KG1 (cell line): Measurements from ENCODE around the gene RBM3.
A peak's percentile ranks its signal among the peaks of the same experiment; 100 is the strongest.
"Not testable (repeated sequence)": the region's sequence is repeated elsewhere in the genome, so short reads cannot be mapped to it uniquely, and the experiment has no call there.

Experiments
- DNase-seq: peaks from one replicate; lab custom pipeline; 2025; lab: John Stamatoyannopoulos, UW

Gene RBM3

DNA sequence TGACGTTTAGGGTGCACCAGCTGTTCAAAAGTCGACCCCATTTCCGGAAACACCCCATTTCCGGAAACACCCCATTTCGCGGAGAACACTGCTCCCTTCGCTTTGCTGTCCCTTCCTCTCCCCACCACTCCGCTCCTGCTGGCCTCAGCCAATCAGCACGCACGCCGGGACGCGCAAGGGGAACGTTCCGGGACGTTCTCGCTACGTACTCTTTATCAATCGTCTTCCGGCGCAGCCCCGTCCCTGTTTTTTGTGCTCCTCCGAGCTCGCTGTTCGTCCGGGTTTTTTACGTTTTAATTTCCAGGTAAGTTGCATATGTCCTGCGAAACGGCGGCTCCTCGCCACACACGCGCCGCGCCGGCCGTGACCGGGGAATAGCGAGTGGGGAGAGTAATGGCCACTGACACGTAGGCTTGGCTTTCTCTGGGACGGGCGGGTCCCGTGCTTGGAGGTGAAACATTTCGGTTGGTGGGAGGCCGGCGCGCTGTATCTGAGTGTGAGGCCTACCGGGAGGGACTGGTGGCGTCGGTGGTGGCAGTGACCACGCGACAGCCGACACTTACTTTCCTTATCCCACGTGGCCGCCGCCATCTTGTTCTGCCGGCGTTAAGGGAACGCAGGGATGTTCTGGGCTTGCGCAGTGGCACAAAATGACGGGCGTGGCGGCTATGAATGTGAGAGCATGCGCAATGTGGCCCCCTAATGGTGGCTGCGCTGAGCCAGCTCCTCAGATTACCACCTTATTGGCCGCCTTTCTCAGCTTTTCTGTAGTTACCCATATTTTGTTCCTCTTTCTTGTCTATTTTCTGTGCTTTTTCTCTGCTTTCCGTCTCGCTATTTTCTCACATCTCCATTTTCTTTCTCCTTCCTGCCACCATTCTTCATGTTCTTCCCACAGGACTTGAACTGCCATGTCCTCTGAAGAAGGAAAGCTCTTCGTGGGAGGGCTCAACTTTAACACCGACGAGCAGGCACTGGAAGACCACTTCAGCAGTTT, at the start of gene RBM3:
RBM3 (plus strand) TSS at position 215 of the 997 bp plus-strand sequence; CDS start at position 912, 697 bp downstream.
- peak; percentile 57 for DNase-seq

DNA sequence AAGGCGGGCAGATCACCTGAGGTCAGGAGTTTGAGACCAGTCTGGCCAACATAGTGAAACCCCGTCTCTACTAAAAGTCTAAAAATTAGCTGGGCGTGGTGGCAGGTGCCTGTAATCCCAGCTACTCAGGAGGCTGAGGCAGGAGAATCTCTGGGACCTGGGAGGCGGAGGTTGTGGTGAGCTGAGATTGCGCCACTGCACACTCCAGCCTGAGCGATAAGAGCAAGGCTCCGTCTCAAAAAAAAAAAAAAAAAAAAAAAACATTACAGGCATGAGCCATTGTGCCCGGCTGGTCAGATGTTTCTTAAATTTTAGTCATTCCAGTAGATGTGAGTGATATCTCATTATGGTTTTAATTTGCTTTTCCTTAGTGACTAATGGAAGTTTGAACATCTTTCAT, 48.4 kb upstream of the RBM3 start:
- not testable (repeated sequence) for DNase-seq

DNA sequence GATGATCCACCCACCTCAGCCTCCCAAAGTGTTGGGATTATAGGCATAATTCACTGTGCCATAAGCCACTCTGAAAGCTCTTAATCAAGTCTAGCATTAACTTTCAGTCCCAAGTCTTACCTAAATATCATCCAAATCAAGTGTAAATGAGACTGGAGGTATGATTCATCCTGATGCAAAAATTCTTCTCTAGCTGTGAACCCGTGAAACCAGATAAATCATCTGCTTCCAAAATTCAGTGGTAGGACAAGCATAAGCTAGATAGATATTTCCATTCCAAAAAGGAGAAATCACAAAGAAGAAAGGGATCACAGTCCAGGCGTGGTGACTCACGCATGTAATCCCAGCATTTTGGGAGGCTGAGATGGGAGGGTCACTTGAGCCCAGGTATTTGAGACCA, 43.5 kb upstream of the RBM3 start:
- DNase-seq, result no peak

DNA sequence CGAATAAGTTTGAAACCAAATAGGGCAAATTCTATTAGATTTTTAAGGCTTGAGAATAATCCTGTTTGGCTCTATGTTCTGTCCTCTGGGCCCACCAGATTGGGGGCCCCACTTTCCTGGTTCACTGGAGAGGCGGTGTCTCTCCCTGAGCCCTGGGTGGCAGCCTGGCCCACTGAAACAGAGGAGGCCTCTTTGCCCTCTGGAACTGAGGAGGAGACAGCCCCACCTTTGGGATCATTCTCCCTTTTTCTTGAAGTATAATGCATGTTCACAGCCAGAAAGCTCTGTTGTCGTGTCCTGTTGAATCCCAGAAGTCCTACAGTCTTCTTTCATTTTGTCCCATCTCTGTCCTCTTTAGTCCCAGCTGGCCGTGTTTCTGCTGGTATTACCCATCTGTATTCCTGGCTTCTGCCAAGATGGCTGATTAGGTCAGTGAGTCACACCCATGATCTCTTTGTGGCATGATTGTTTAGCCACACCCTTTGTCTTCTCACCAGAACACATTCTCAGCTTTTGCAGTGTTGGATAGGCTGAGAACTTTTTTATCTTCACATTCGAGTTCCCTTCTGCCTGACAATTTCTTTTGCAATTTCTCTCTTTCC, 42.8 kb upstream of the RBM3 start:
- DNase-seq, result no peak

DNA sequence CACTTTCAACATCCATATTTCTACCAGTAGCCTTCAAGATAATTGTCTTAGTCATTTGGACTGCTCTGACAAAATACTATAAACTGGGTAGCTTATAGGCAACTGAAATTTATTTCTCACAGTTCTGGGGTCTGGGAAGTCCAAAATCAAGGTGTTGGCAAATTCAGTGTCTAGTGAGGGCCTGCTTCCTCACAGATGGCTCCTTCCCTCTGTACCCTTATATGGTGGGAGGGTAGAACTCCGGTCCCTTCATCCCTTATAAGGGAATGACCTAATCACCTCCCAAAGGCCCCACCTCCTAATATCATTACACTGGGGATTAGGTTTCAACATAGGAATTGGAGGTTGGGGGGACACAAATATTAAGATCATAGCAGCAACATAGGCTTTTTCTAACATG, 42.1 kb upstream of the RBM3 start:
- no peak for DNase-seq

DNA sequence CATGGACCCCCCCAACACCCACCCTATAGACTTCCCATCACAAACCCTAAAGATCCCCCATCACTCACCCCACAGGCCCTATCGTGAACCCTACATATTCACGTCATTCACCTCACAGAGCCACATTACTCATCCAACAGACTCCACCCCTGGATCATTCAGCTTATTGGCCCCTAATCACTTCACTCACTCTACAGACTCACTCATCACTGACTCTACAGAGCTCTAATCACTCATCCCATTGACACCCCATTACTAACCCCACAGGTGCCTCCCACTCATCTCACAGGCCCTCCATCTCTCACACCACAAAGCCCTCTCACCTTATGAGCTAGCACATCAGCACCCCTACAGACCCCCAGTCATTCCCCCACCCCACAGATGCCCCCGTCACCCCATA, 41.1 kb upstream of the RBM3 start:
- no peak for DNase-seq

DNA sequence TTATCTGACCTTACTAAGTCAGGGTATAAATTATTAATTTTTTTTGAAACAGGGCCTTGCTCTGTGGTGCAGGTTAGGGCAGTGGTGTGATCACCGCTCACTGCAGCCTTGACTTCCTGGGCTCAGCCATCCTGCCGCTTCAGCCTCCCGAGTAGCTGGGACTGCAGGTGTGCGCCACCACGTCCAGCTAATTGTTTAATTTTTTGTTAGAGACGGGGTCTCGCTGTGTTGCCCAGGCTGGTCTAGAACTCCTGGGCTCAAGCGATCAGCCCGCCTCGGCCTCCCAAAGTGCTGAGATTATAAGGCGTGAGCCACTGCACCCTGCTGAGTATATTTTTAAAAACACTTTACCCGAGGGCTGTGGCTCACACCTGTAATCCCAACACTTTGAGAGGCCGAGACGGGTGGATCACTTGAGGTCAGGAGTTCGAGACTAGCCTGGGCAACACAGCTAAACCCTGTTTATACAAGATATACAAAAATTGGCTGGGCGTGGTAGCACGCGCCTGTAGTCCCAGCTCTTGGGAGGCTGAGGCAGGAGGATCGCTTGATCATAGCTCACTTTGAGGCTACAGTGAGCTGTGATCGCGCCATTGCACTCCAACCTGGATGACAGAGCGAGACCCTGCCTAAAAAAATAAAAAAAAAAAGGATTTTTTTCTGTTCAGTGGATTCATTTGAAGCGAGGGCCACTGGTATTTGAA, 35.5 kb upstream of the RBM3 start:
- DNase-seq, result no peak

DNA sequence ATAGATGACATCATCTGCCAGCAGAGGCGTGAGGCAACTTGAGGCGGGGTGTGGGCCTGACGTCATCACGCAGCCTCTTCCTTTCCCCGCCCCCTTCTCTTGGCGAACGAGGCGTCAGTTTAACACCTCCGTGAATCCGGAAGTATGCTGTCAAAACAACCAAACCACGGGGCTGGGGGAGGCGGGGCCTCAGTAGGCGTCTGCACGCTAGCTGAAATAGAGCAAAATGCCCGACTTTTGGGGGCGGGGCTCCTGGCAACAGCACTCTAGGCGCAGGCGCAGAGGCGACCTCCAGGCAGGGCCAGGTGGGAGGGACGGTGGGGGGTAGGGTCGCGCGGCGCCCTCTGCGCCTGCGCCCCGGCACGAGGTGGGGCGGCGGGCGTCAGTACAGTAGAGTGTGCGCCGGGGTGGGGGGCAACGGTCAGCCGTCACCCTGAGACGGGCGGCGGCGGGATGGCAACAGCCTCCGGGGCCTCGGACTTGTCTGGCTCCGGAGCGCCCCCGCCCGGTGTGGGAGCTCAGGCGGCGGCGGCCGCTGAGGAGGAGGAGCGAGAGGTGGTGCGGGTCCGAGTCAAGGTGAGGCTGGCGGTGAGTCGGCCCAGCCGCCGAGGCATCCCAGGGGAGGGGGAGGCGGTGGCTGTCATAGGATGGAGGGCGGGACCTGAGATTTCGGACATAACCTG, 34.8 kb upstream of the RBM3 start, which contains the start of gene TBC1D25:
TBC1D25 (plus strand) TSS at position 370 of the 683 bp plus-strand sequence; CDS start at position 454, 84 bp downstream.
- DNase-seq, result peak; percentile 87

DNA sequence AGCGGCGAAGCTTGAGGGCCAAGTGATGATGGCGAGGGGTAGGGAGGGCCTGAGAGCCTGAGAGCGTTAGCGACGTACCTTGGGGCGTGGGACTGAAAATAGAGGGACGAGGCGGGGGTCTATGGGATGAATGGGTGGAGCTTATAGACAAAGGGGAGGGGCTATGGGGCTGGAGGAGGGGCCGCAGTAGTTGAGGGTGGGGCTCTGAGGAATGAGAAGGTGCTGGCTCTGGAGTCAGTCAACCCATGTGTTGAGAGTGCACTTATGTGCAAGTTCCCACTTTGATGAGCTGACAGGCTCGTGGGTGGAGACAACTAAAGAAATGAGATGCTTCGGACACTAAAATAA, 34.3 kb upstream of the RBM3 start:
- DNase-seq, result no peak

DNA sequence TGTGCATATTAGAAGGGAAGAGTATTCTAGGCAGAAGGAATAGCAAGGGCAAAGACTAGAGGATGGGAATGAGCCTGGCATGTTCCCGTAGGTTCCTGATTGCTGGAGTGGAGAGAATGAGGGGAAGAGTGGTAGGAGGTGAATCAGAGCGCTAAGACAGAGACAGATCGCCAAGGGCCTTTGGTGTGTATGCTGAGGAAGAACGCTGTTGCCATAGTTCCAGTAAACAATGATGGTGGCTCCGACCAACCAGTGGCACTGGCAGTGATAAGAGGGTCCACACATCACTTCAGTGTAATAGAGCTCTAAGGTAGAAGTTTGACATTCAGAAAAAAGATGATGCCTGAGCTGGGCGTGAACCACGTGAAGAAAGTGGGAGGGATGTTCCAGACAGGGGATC, 33.8 kb upstream of the RBM3 start:
- DNase-seq, result no peak

DNA sequence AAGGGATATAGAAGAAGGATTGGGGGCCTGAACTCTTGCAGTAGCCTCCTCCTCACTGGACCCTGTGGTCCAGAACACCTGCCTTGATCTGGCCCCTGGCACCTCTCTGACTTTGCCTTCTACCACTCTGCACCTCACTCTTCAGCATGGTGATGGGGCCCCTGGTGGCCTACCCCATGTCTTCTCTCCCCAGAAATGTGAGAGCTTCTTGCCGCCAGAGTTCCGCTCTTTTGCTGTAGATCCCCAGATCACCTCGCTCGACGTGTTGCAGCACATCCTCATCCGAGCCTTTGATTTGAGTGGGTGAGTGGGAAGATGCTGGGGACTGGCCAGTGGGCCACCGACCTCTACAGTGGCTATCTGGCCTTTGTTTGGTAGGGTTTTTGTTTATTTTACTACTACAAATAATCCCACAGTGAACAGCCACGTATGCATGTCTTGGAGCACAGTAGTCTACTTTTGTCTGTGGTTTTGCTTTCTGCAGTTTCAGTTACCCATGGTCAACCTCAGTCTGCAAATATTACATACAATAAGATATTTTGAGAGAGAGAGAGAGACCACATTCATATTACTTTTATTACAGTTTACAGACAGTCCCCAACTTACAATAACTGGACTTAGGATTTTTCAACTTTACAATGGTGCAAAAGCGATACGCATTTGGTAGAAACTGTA, 33.0 kb upstream of the RBM3 start:
- DNase-seq, result no peak

DNA sequence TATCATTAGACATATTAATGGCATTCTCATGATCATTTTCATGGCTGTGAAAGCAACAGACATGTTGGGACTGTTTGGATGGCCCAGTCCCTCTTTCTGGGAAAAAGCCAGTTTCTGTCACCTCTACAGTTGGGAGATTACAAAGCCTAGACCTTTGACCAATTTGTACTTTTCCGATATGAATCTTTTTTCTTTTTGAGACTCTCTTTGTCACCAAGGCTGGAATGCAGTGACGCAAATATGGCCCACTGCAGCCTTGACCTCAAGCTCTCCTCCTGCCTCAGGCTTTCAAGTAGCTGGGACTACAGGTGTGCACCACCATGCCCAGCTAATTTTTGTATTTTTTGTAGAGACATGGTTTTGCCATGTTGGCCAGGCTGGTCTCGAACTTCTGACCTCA, 25.4 kb upstream of the RBM3 start:
- no peak for DNase-seq

DNA sequence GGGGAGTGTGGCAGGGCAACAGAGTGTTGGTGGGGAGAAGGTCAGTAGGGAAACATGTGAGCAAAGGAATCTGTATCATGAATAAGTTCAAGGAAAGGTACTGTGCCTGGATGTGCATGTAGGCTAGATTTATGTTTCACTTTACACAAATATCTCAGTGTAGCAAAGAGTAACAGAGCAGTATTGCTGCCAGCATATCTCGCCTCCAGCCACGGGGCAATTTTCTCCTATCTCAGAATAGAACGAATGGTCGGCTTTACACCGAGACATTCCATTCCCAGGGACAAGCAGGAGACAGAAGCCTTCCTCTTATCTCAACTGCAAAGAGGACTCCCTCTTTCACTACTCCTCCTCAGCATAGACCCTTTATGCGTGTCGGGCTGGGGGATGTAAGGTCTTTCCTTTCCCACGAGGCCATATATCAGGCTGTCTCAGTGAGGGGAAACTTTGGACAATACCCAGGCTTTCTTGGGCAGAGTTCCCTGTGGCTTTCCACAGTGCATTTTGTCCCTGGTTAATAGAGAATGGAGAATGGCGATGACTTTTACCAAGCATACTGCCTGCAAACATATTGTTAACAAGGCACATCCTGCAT, 18.5 kb upstream of the RBM3 start:
- not testable (repeated sequence) for DNase-seq

DNA sequence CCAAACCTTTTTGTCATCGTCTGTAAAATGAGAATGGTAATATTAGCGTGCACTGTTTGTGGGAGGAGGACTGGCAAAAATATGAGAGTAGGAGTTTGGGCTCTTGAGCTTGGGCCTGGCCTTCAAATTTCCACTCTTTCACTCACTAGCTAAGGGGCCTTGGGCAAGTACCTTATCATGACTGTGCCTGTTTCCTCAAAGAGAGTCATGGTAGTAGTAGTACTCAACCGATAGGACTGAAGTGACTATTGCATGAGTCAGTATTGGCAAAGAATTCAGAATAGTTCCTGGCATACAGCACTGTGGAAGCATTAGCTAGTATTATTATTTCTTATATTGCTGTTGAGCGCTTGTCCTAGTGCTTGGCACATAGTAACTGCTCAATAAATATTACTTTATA, 16.0 kb upstream of the RBM3 start:
- DNase-seq, result no peak

DNA sequence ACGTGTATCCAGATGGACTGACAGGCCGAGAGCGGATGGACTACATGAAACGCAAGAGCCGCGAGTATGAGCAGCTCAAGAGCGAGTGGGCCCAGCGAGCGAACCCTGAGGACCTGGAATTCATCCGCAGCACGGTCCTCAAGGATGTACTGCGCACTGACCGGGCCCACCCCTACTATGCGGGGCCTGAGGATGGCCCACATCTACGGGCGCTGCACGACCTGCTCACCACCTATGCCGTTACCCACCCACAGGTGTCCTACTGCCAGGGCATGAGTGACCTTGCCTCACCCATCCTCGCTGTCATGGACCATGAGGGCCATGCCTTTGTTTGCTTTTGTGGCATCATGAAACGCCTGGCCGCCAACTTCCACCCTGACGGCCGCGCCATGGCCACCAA, 14.6 kb upstream of the RBM3 start:
- no peak for DNase-seq

DNA sequence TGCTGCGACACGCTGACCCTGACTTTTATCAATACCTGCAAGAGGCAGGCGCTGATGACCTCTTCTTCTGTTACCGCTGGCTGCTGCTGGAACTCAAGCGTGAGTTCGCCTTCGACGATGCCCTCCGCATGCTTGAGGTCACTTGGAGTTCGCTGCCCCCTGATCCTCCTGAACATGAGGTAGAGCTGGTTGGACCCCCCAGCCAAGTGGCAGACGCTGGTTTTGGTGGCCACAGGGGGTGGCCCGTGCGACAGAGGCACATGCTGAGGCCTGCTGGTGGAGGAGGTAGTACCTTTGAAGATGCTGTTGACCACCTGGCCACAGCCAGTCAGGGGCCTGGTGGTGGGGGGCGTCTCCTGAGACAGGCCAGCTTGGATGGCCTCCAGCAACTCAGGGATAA, 14.2 kb upstream of the RBM3 start:
- DNase-seq, result no peak

DNA sequence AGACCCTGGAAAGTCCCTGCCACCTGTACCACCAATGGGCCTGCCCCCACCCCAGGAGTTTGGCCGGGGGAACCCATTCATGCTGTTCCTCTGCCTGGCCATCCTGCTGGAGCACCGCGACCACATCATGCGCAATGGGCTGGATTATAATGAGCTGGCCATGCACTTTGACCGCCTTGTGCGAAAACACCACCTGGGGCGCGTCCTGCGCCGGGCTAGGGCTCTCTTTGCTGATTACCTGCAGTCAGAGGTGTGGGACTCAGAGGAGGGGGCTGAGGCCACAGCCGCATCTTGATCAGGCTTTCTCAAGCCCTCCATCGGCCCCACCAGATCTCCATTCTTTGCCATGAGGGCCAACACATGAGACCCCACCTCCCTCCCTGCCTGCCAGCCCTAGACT, 13.6 kb upstream of the RBM3 start:
- DNase-seq, result no peak

DNA sequence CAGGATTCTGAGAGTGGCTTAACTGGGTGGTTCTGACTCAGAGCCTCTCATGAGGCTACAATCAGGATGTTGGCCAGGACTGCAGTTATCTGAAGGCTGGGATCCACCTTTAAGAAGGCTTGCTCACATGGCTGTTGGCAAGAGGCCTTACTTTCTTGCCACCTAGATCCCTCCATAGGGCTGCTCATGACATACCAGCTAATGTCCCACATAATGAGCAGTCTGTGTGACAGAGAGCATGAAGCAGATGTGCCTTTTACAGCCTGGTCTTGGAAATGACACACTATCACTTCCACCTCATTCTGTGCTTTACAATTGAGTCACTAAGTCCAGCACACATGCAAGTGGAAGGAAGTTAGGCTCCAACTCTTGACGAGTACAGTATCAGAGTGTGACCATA, 4.3 kb upstream of the RBM3 start:
- DNase-seq, result no peak

DNA sequence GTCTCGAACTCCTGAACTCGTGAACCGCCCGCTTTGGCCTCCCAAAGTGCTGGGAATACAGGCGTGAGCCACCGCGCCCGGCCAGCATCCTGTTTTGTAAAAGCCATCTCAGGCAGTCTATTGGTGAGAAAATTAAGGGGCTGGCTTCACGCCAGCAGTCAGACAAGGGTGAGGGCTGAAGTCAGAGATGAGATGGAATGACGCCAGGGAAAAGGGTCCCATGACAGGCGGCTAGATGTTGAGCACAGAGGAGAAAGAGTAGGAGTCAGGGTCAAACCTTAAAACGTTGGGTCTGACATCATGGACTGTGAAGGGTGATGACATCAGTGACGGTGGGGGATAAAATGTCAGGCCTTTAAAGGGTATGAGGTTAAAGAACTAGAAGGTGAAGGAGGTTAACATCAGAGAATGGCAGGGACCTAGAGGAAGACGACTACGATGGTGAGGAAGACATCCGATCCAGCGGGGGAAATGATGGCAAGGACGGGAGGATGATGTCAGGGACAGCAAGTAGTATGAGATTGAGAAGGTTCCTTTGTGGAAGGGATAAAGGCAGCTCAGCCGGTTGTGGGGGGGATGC, 504 bp upstream of the RBM3 start:
- DNase-seq, result no peak

DNA sequence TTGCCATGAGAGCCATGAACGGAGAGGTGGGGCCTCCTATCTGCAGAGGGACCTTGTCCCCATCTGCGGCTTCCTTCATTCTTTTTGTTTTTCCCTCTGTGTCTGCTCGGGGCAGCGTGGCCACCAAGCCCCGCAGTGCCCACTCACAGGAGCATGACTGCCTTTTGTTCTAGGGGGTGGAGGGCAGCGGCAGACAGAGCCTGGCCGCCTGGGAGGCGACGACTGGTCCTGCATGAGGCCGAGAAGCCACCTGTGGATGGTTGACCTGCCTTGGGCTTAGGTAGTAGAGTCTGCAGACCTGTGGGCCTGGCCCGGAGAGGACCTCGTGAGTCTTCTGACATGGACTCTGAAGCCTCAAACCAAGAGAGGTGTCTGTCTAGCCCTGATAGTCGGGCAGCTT, 1.4 kb downstream of the RBM3 start:
- no peak for DNase-seq

DNA sequence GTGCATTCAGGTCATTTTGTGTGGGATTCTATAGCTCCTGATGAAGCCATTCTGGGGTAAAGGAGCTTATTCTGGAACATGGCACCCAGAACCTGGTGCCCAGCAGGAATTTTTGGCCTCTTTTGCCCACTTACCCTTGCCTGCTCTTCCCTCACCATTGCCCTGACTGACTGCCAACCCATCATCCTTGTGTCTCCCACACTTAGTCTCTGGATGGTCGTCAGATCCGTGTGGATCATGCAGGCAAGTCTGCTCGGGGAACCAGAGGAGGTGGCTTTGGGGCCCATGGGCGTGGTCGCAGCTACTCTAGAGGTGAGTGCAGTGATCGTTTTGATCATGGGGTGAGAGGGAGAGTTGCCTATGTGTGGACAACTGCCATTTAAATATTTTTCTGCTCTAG, 1.8 kb downstream of the RBM3 start:
- no peak for DNase-seq
